ENCODE data around the gene SCN1B. TPM values are rescaled to one million over a fixed set of nuclear protein-coding genes. Genes with fewer than 3 reads are reported as not detected.
A peak's percentile ranks its signal among the peaks of the same experiment; 100 is the strongest.

Gene SCN1B
- total and polyA plus RNA-seq, 2 of the 13 experiments (the other 11 are each of a cell fraction or from before 2014, with no cell fraction given): 2.7 to 20.1 TPM

- TF ChIP-seq, protein P1, sequence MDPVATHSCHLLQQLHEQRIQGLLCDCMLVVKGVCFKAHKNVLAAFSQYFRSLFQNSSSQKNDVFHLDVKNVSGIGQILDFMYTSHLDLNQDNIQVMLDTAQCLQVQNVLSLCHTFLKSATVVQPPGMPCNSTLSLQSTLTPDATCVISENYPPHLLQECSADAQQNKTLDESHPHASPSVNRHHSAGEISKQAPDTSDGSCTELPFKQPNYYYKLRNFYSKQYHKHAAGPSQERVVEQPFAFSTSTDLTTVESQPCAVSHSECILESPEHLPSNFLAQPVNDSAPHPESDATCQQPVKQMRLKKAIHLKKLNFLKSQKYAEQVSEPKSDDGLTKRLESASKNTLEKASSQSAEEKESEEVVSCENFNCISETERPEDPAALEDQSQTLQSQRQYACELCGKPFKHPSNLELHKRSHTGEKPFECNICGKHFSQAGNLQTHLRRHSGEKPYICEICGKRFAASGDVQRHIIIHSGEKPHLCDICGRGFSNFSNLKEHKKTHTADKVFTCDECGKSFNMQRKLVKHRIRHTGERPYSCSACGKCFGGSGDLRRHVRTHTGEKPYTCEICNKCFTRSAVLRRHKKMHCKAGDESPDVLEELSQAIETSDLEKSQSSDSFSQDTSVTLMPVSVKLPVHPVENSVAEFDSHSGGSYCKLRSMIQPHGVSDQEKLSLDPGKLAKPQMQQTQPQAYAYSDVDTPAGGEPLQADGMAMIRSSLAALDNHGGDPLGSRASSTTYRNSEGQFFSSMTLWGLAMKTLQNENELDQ (CRISPR knock-in tag; IDR thresholded peaks at IDR 0.05; ENCODE audit: borderline replicate concordance): no peak
- TF ChIP-seq CREB3 (CRISPR knock-in tag; IDR thresholded peaks at IDR 0.05): no peak
- peak in 1 of 2 experiments; percentile 47; a peak in 1 of 4 replicates for TF ChIP-seq POLR2A (IDR thresholded peaks at IDR 0.05; ENCODE audit: insufficient read depth in 1 of 2, low read depth in 2 of 2, low read length in 2 of 2)
- 0 out of 2 replicates have a peak, but pooled peaks have one; percentile 35 for TF ChIP-seq AKAP8 (CRISPR knock-in tag; IDR thresholded peaks at IDR 0.05)
- peak; percentile 53 for TF ChIP-seq POLR2AphosphoS5 (IDR thresholded peaks at IDR 0.05; ENCODE audit: low read depth, low read length)
- no peak for TF ChIP-seq KIAA2018 (CRISPR knock-in tag; IDR thresholded peaks at IDR 0.05; ENCODE audit: borderline replicate concordance)
- no peak for TF ChIP-seq MTF1 (CRISPR knock-in tag; IDR thresholded peaks at IDR 0.05)
- TF ChIP-seq WIZ (CRISPR knock-in tag; IDR thresholded peaks at IDR 0.05): no peak
- no peak for TF ChIP-seq HHEX (CRISPR knock-in tag; IDR thresholded peaks at IDR 0.05)
- TF ChIP-seq ZNF776 (CRISPR knock-in tag; IDR thresholded peaks at IDR 0.05): no peak
- TF ChIP-seq, protein P2, sequence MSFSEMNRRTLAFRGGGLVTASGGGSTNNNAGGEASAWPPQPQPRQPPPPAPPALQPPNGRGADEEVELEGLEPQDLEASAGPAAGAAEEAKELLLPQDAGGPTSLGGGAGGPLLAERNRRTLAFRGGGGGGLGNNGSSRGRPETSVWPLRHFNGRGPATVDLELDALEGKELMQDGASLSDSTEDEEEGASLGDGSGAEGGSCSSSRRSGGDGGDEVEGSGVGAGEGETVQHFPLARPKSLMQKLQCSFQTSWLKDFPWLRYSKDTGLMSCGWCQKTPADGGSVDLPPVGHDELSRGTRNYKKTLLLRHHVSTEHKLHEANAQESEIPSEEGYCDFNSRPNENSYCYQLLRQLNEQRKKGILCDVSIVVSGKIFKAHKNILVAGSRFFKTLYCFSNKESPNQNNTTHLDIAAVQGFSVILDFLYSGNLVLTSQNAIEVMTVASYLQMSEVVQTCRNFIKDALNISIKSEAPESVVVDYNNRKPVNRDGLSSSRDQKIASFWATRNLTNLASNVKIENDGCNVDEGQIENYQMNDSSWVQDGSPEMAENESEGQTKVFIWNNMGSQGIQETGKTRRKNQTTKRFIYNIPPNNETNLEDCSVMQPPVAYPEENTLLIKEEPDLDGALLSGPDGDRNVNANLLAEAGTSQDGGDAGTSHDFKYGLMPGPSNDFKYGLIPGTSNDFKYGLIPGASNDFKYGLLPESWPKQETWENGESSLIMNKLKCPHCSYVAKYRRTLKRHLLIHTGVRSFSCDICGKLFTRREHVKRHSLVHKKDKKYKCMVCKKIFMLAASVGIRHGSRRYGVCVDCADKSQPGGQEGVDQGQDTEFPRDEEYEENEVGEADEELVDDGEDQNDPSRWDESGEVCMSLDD (CRISPR knock-in tag; IDR thresholded peaks at IDR 0.05; ENCODE audit: borderline replicate concordance): no peak
- no peak for TF ChIP-seq PAWR (CRISPR knock-in tag; IDR thresholded peaks at IDR 0.05; ENCODE audit: borderline replicate concordance)
- TF ChIP-seq ZNF20 (CRISPR knock-in tag; IDR thresholded peaks at IDR 0.05): no peak
- TF ChIP-seq, protein P3, sequence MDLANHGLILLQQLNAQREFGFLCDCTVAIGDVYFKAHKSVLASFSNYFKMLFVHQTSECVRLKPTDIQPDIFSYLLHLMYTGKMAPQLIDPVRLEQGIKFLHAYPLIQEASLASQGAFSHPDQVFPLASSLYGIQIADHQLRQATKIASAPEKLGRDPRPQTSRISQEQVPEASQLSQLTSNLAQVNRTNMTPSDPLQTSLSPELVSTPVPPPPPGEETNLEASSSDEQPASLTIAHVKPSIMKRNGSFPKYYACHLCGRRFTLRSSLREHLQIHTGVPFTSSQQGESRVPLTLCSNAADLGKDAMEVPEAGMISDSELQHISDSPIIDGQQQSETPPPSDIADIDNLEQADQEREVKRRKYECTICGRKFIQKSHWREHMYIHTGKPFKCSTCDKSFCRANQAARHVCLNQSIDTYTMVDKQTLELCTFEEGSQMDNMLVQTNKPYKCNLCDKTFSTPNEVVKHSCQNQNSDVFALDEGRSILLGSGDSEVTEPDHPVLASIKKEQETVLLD (CRISPR knock-in tag; IDR thresholded peaks at IDR 0.05; ENCODE audit: low read depth): no peak
- TF ChIP-seq ZNF24 (IDR thresholded peaks at IDR 0.05): no peak
Observed at GRCh38 chr19:35008891-35009341, 21.4 kb upstream of the SCN1B start (continued).
